PC-3 (cell line): ENCODE results near the gene ATP5F1E.

Experiments
- EZH2phosphoT487 ChIP-seq: fragments of 300-600 bp; sonication (generic); IDR thresholded peaks from 2 replicates; pipeline ENCODE4 v1.6.1; 2018; ENCODE audit warnings: mild to moderate bottlenecking, antibody characterized with exemption, low read length, borderline replicate concordance
- TF ChIP-seq, protein P1 (sequence below): fragments of 300-600 bp; sonication (generic); conservative IDR thresholded peaks from 2 replicates; pipeline ENCODE4 v1.5.1; 2017; ENCODE audit warnings: antibody characterized with exemption, low read depth, mild to moderate bottlenecking, low read length

GRCh38 chr20:58990651-58991445, 41.3 kb downstream of the ATP5F1E start:
- TF ChIP-seq, protein P1, sequence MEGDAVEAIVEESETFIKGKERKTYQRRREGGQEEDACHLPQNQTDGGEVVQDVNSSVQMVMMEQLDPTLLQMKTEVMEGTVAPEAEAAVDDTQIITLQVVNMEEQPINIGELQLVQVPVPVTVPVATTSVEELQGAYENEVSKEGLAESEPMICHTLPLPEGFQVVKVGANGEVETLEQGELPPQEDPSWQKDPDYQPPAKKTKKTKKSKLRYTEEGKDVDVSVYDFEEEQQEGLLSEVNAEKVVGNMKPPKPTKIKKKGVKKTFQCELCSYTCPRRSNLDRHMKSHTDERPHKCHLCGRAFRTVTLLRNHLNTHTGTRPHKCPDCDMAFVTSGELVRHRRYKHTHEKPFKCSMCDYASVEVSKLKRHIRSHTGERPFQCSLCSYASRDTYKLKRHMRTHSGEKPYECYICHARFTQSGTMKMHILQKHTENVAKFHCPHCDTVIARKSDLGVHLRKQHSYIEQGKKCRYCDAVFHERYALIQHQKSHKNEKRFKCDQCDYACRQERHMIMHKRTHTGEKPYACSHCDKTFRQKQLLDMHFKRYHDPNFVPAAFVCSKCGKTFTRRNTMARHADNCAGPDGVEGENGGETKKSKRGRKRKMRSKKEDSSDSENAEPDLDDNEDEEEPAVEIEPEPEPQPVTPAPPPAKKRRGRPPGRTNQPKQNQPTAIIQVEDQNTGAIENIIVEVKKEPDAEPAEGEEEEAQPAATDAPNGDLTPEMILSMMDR, result no peak
- no peak for TF ChIP-seq EZH2phosphoT487
